PC-9 (cell line): ENCODE measurements around the gene CRP. TPM values are rescaled to one million over a fixed set of nuclear protein-coding genes. Genes with fewer than 3 reads are reported as not detected.

Experiments
- BruUV-seq: library from RNA; stranded (reverse); fragments of 400-500 nt; replicated peaks from 2 replicates; lab custom pipeline; 2021; lab: Mats Ljungman, UMichigan
- CTCF ChIA-PET: fragments of 300-600 bp; sonication (Branson Sonifier 250); formaldehyde crosslinking; loops from one replicate; lab custom pipeline; 2022; ENCODE audit warnings: antibody characterized with exemption; lab: Charles Lee
- POLR2A ChIA-PET: fragments of 300-600 bp; sonication (Branson Sonifier 250); formaldehyde crosslinking; loops from one replicate; lab custom pipeline; 2022; ENCODE audit warnings: antibody characterized with exemption; ENCODE audit not compliant: unreplicated experiment; lab: Charles Lee
- DNase-seq, 2 experiments: peaks; one replicate each; pipeline versions ENCODE4 v3.0.0 to v3.0.0-alpha.2; 2015 to 2022; ENCODE audit warnings: mixed read lengths in 1 of 2
- H2AFZ ChIP-seq: fragments of 200-600 bp; sonication (generic); 2 replicates; pipeline ENCODE4 v1.8.1; 2017; ENCODE audit warnings: antibody characterized with exemption
- H3F3A ChIP-seq: fragments of 200-600 bp; sonication (generic); 2 replicates; pipeline ENCODE4 v1.8.1; 2017; ENCODE audit warnings: antibody characterized with exemption, mild to moderate bottlenecking, low read depth; ENCODE audit not compliant: insufficient read depth
- H3K27ac ChIP-seq: fragments of 200-600 bp; sonication (generic); 2 replicates; pipeline ENCODE4 v1.6.1; 2016; ENCODE audit warnings: mixed run types
- H3K27me3 ChIP-seq: fragments of 200-600 bp; sonication (generic); 2 replicates; pipeline ENCODE4 v1.6.1; 2016; ENCODE audit warnings: low read depth, mixed run types; ENCODE audit not compliant: insufficient read depth
- H3K36me3 ChIP-seq: fragments of 200-600 bp; sonication (generic); 2 replicates; pipeline ENCODE4 v1.6.1; 2016; ENCODE audit warnings: low read depth, mixed run types
- H3K4me1 ChIP-seq: fragments of 200-600 bp; sonication (generic); replicated peaks from 2 replicates; pipeline ENCODE4 v1.6.1; 2016; ENCODE audit warnings: mixed run types; ENCODE audit not compliant: insufficient read depth
- H3K4me2 ChIP-seq: fragments of 200-600 bp; sonication (generic); 2 replicates; pipeline ENCODE4 v1.6.1; 2017; ENCODE audit warnings: mixed run types
- H3K4me3 ChIP-seq: fragments of 200-600 bp; sonication (generic); 2 replicates; pipeline ENCODE4 v1.6.1; 2016; ENCODE audit warnings: mixed run types
- H3K79me2 ChIP-seq: fragments of 200-600 bp; sonication (generic); 2 replicates; pipeline ENCODE4 v1.6.1; 2017; ENCODE audit warnings: low read depth, mixed run types
- H3K9me2 ChIP-seq: fragments of 200-600 bp; sonication (generic); 2 replicates; pipeline ENCODE4 v1.8.1; 2017; ENCODE audit warnings: mild to moderate bottlenecking; ENCODE audit not compliant: insufficient read depth
- H3K9me3 ChIP-seq: fragments of 200-600 bp; sonication (generic); 2 replicates; pipeline ENCODE4 v1.8.1; 2016; ENCODE audit warnings: low read depth; ENCODE audit not compliant: insufficient read depth
- H4K20me1 ChIP-seq: fragments of 200-600 bp; sonication (generic); 2 replicates; pipeline ENCODE4 v1.8.1; 2017; ENCODE audit not compliant: insufficient read depth
- EZH2 ChIP-seq: fragments of 200-600 bp; sonication (generic); IDR thresholded peaks from 2 replicates; pipeline ENCODE4 v1.8.0; 2017; ENCODE audit warnings: antibody characterized with exemption, low read depth
- intact Hi-C: fragments of 100-400 bp; cut with micrococcal nuclease; formaldehyde crosslinking; loops from one replicate; pipeline ENCODE4 v1.10.0; 2022; ENCODE audit not compliant: unreplicated experiment
- total RNA-seq: library from RNA; stranded (reverse); gene quantifications from 2 replicates; pipeline ENCODE4 v1.2.3, GENCODE V29; 2021
- TF ChIP-seq, protein P1 (sequence below): fragments of 200-600 bp; sonication (generic); conservative IDR thresholded peaks from 2 replicates; pipeline ENCODE4 v1.6.1; 2017; ENCODE audit warnings: mixed run types, antibody characterized with exemption, mild to moderate bottlenecking, moderate library complexity

Gene CRP
- total RNA-seq, 1 experiment from 2014 or later = not detected

DNA sequence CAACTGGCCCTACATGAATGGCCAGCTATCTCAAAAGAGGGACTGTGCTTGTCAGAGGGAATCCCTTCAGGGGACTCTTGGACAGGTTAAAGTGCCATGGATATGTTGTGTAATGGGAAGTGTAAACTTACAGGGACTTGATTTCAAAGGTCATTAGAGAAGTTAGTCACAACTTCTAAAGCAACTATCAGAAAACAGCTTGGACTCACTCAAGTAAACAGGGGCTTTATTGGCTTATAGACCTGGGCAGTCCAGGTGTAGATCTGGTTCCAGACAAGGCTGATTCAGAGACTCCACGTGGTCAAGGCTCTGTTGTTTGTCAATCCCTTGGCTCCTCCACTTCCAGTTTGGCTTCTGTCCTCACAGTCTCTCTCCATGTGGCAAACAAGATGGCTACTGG lies 2.3 kb downstream of the CRP start:
- Histone ChIP-seq H3K36me3 (no peaks in the 10 kb centered on the region), H3K4me3 (no peak overlapping the region), H3K27ac (no peak overlapping the region), H3K9me3 (no peaks in the 10 kb centered on the region), H3K27me3 (no peaks in the 10 kb centered on the region), H3F3A (no peaks in the 10 kb centered on the region), H3K79me2 (no peaks in the 10 kb centered on the region), H3K4me1 (no peaks in the 10 kb centered on the region), H3K4me2 (no peak overlapping the region), H3K9me2 (no peaks in the 10 kb centered on the region), H4K20me1 (no peaks in the 10 kb centered on the region), H2AFZ (no peak overlapping the region)
- DNase-seq = no peak
- TF ChIP-seq, protein P1, sequence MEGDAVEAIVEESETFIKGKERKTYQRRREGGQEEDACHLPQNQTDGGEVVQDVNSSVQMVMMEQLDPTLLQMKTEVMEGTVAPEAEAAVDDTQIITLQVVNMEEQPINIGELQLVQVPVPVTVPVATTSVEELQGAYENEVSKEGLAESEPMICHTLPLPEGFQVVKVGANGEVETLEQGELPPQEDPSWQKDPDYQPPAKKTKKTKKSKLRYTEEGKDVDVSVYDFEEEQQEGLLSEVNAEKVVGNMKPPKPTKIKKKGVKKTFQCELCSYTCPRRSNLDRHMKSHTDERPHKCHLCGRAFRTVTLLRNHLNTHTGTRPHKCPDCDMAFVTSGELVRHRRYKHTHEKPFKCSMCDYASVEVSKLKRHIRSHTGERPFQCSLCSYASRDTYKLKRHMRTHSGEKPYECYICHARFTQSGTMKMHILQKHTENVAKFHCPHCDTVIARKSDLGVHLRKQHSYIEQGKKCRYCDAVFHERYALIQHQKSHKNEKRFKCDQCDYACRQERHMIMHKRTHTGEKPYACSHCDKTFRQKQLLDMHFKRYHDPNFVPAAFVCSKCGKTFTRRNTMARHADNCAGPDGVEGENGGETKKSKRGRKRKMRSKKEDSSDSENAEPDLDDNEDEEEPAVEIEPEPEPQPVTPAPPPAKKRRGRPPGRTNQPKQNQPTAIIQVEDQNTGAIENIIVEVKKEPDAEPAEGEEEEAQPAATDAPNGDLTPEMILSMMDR = no peak
- no peak for TF ChIP-seq EZH2
- intact Hi-C loops = no loop called here
- ChIA-PET POLR2A (no interaction called here), CTCF (no interaction called here)
- BruUV-seq = no TSS peak

DNA sequence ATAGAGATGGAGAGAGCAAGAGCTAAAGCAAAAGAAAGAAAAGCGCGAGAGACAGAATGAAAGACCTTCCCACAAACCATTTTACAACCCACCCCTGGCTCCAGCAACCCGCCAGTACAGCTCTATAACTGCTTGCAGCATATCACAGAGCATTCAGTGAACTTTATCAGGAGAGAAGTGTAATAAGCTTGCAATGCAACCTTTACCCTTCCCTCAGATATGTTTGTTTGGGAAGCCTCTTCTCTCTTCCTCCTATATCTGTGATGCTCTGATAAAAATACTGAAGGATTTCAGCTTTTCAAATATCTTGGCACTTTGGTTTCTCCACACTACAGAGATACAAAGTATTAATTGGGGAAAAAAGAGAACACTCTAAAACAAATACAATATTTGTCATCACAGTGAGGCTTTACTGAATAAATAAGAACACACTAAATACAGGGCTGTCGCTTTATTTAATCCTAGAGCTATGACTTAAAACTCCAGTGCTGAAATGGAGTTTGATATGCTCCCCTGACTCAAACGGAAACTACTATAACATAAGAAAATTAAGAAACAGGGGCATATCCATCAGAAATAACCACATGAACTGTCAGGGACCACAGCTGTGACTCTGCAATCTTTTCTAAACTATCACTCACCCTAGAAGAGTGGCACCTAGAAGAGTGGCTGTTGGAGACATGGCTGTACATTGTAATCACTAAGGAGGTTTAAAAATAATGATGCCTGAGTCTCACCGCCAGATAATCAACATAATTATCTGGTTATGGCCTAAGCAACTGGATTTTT lies 6.7 kb downstream of the CRP start:
- intact Hi-C loops = no loop called here
- TF ChIP-seq EZH2 = no peak
- TF ChIP-seq, protein P1 = no peak
- H3K4me1 ChIP-seq = no peaks in the 10 kb centered on the region
- no peaks in the 10 kb centered on the region for H3K9me3 ChIP-seq
- H3K4me2 ChIP-seq = no peak overlapping the region
- ChIA-PET POLR2A (no interaction called here), CTCF (no interaction called here)
- no peak overlapping the region for H3K4me3 ChIP-seq
- H2AFZ ChIP-seq = no peak overlapping the region
- DNase-seq = no peak
- no peaks in the 10 kb centered on the region for H3K27me3 ChIP-seq
- H3K79me2 ChIP-seq = no peaks in the 10 kb centered on the region
- H3F3A ChIP-seq = no peaks in the 10 kb centered on the region
- no peaks in the 10 kb centered on the region for H3K36me3 ChIP-seq
- H4K20me1 ChIP-seq = no peaks in the 10 kb centered on the region
- H3K9me2 ChIP-seq = no peaks in the 10 kb centered on the region
- BruUV-seq = no TSS peak
- H3K27ac ChIP-seq = no peak overlapping the region

- intact Hi-C loops = no loop called here
- no peak for DNase-seq
- H3K4me1 ChIP-seq = no peaks in the 10 kb centered on the region
- H3K9me3 ChIP-seq = no peaks in the 10 kb centered on the region
- H4K20me1 ChIP-seq = no peaks in the 10 kb centered on the region
- no peak overlapping the region for H3K4me3 ChIP-seq
- H3F3A ChIP-seq = no peaks in the 10 kb centered on the region
- TF ChIP-seq, protein P1 = no peak
- TF ChIP-seq EZH2 = no peak
- no peaks in the 10 kb centered on the region for H3K9me2 ChIP-seq
- ChIA-PET CTCF (no interaction called here), POLR2A (no interaction called here)
- H2AFZ ChIP-seq = no peak overlapping the region
- no peaks in the 10 kb centered on the region for H3K79me2 ChIP-seq
- no peaks in the 10 kb centered on the region for H3K36me3 ChIP-seq
- H3K27ac ChIP-seq = no peak overlapping the region
- no TSS peak for BruUV-seq
- H3K4me2 ChIP-seq = no peak overlapping the region
- 0 out of 2 replicates have a peak, but pooled peaks cover 7% of the 10 kb centered on the region for H3K27me3 ChIP-seq
Measured at GRCh38 chr1:159705904-159706256, 8.5 kb downstream of the CRP start.
